Sigmoid colon (tissue), 7 donors: ENCODE measurements around the gene SPATA3. TPM values are rescaled to one million over a fixed set of nuclear protein-coding genes. Genes with fewer than 3 reads are reported as not detected.

Experiments
- DNase-seq: peaks from one replicate; pipeline ENCODE4 v3.0.0-alpha.2; 2019
- H3K27ac ChIP-seq, 4 donors: fragments of 200-600 bp; sonication (generic); one replicate each; pipeline ENCODE4 v1.5.1; 2016 to 2019; ENCODE audit warnings: mild to moderate bottlenecking in 1 of 4
- H3K27me3 ChIP-seq, 3 donors: fragments of 200-600 bp; sonication (generic); one replicate each; pipeline ENCODE4 v1.5.1; 2019; ENCODE audit warnings: mild to moderate bottlenecking in 1 of 3
- H3K36me3 ChIP-seq, 4 donors: fragments of 200-600 bp; sonication (generic); one replicate each; pipeline ENCODE4 v1.5.1; 2016 to 2019
- H3K4me1 ChIP-seq, 4 donors: fragments of 200-600 bp; sonication (generic); one replicate each; pipeline ENCODE4 v1.5.1; 2017 to 2019
- H3K4me3 ChIP-seq, 4 donors: fragments of 200-600 bp; sonication (generic); one replicate each; pipeline ENCODE4 v1.5.1; 2017 to 2019; ENCODE audit warnings: mild to moderate bottlenecking in 2 of 4, moderate library complexity in 1 of 4
- H3K9me3 ChIP-seq, 4 donors: fragments of 200-600 bp in 3 of 4; sonication (generic) in 3 of 4; one replicate each; pipeline versions ENCODE4 v1.5.1 to v1.6.1; 2013 to 2019
- CTCF ChIP-seq, 4 experiments: fragments of 450-650 bp in 3 of 4; fragments of 200-600 bp in 1 of 4; IDR thresholded peaks; one replicate each; pipeline ENCODE4 v1.5.1; 2016 to 2019; ENCODE audit warnings: antibody characterized with exemption in 4 of 4, mild to moderate bottlenecking in 3 of 4, moderate library complexity in 2 of 4
- EP300 ChIP-seq, 4 donors: sonication (generic); formaldehyde crosslinking; IDR thresholded peaks; one replicate each; pipeline ENCODE4 v1.6.1; 2017; ENCODE audit warnings: antibody characterized with exemption in 4 of 4
- POLR2A ChIP-seq, 2 donors: fragments of 450-650 bp; IDR thresholded peaks; one replicate each; pipeline ENCODE4 v1.6.1; 2016; ENCODE audit warnings: antibody characterized with exemption in 2 of 2, mild to moderate bottlenecking in 2 of 2, moderate library complexity in 2 of 2
- POLR2AphosphoS5 ChIP-seq, 4 donors: sonication (generic); formaldehyde crosslinking; IDR thresholded peaks; one replicate each; pipeline ENCODE4 v1.6.1; 2017; ENCODE audit warnings: antibody characterized with exemption in 4 of 4
- WGBS, 2 donors: extraction: QIAGEN DNeasy Blood & Tissue Kit; methylation state at CpG; one replicate each; pipeline ENCODE4 v1.1.7; 2013; 5-methylcytosine and 5-hydroxymethylcytosine counted together
- intact Hi-C: fragments of 100-400 bp; cut with DNase I; formaldehyde crosslinking; loops from one replicate; pipeline ENCODE4 v1.15.1; 2023
- polyA plus RNA-seq, 3 donors: library from polyadenylated mRNA; stranded (reverse); fragments of 200-250 nt; gene quantifications; one replicate each; pipeline ENCODE4 v1.2.3, GENCODE V29; 2013
- total RNA-seq, 4 donors: library from RNA; depleted of rRNA; stranded (reverse); fragments of >200 nt; gene quantifications; one replicate each; pipeline ENCODE4 v1.1.0, GENCODE V29; 2016
- donor health status: healthy with polysubstance abuse.
- donor health status: Bipolar disorder and iron deficiency.
- donor health status: healthy.

The SPATA3 gene
- total and polyA plus RNA-seq, 7 donors: not detected

GRCh38 chr2:231053846-231054245, 57.9 kb downstream of the SPATA3 start:
- 76 to 80% methylated on average over 6 of the region's 6 CpGs for WGBS, 2 donors
- no peaks in the 10 kb centered on the region for H3K36me3 ChIP-seq
- peaks cover 0 to 35% (median 25%) of the 10 kb centered on the region in 4 donors for H3K4me1 ChIP-seq
- no peak for DNase-seq
- H3K27ac ChIP-seq: no peak overlapping the region
- TF ChIP-seq EP300 (IDR thresholded peaks at IDR 0.05): no peak
- TF ChIP-seq POLR2AphosphoS5 (IDR thresholded peaks at IDR 0.05): no peak
- no peak for TF ChIP-seq POLR2A (IDR thresholded peaks at IDR 0.05)
- no peak for TF ChIP-seq CTCF (IDR thresholded peaks at IDR 0.05)
- intact Hi-C loops: no loop called here
- H3K27me3 ChIP-seq: no peaks in the 10 kb centered on the region
- no peaks in the 10 kb centered on the region for H3K9me3 ChIP-seq
- no peak overlapping the region for H3K4me3 ChIP-seq

- peaks cover 0 to 55% (median 39%) of the 10 kb centered on the region in 4 donors for H3K4me1 ChIP-seq
- 0% methylated on average over 73 of the region's 73 CpGs for WGBS, 2 donors
- peak within 1 kb of the TSS; percentile 89 to 93 (median 90) for H3K27ac ChIP-seq
- no peaks in the 10 kb centered on the region for H3K9me3 ChIP-seq
- TF ChIP-seq POLR2A (IDR thresholded peaks at IDR 0.05): peak in 1 of 2 donors; percentile 21
- TF ChIP-seq CTCF (IDR thresholded peaks at IDR 0.05): peak; percentile 74 to 87 (median 80)
- no peak for TF ChIP-seq EP300 (IDR thresholded peaks at IDR 0.05)
- peak; percentile 15 to 82 (median 66) for TF ChIP-seq POLR2AphosphoS5 (IDR thresholded peaks at IDR 0.05)
- intact Hi-C loops: no loop called here
- H3K4me3 ChIP-seq: peak within 1 kb of the TSS; percentile 90 to 96 (median 95)
- H3K36me3 ChIP-seq: peaks cover 0 to 8% (median 0%) of the 10 kb centered on the region in 4 donors
- H3K27me3 ChIP-seq: no peaks in the 10 kb centered on the region
- DNase-seq: peak; percentile 95
Measured at GRCh38 chr2:231056453-231057416, 60.8 kb downstream of the SPATA3 start, which contains the start of gene PSMD1. Gene PSMD1 (plus strand): TSS chr2:231056867. CDS start chr2:231057026, 159 bp downstream.

- no peak for TF ChIP-seq POLR2AphosphoS5 (IDR thresholded peaks at IDR 0.05)
- TF ChIP-seq POLR2A (IDR thresholded peaks at IDR 0.05): no peak
- no peak for TF ChIP-seq CTCF (IDR thresholded peaks at IDR 0.05)
- no peak for TF ChIP-seq EP300 (IDR thresholded peaks at IDR 0.05)
- Histone ChIP-seq H3K4me3 (peak overlapping the region; percentile 90 to 96 (median 95)), H3K27ac (peak overlapping the region; percentile 89 to 93 (median 90)), H3K36me3 (peaks cover 0 to 16% (median 3%) of the 10 kb centered on the region in 4 donors), H3K27me3 (no peaks in the 10 kb centered on the region), H3K9me3 (no peaks in the 10 kb centered on the region), H3K4me1 (peaks cover 0 to 49% (median 35%) of the 10 kb centered on the region in 4 donors)
- intact Hi-C loops: no loop called here
- 2 to 9% methylated on average over 10 of the region's 10 CpGs for WGBS, 2 donors
- DNase-seq: no peak
Measured at GRCh38 chr2:231057590-231057989, 61.7 kb downstream of the SPATA3 start.

Other genes with a start within 250 kb of the SPATA3 start
- gene ITM2C, start 131.2 kb upstream of the SPATA3 start, total RNA-seq: 100 to 1,000 TPM; 107 to 206 (median 117) TPM
- gene ITM2C, start 131.2 kb upstream of the SPATA3 start, polyA plus RNA-seq: 1,000 to 10,000 TPM in 1 of 3 donors, 100 to 1,000 TPM in 2; 489 to 1,275 (median 498) TPM
- gene GPR55, start 70.9 kb upstream of the SPATA3 start, total RNA-seq: not detected
- 1 to 10 TPM in 1 of 3 donors, under 1 TPM in 1, not detected in 1; 0.23 to 1.4 TPM for gene GPR55, start 70.9 kb upstream of the SPATA3 start, polyA plus RNA-seq
- 1 to 10 TPM in 1 of 4 donors, under 1 TPM in 1, not detected in 2; 0.36 to 2.2 TPM for gene C2orf72, start 41.4 kb downstream of the SPATA3 start, total RNA-seq
- 10 to 100 TPM; 18.5 to 20.4 (median 20.0) TPM for gene C2orf72, start 41.4 kb downstream of the SPATA3 start, polyA plus RNA-seq
- 10 to 100 TPM; 45.7 to 90.3 (median 58.4) TPM for gene PSMD1, start 60.7 kb downstream of the SPATA3 start, total RNA-seq
- gene PSMD1, start 60.7 kb downstream of the SPATA3 start, polyA plus RNA-seq: 10 to 100 TPM; 41.2 to 50.7 (median 41.4) TPM
- 10 to 100 TPM in 3 of 4 donors, 1 to 10 TPM in 1; 2.1 to 18.3 (median 15.4) TPM for gene HTR2B, start 128.9 kb downstream of the SPATA3 start, total RNA-seq
- under 1 TPM in 2 of 3 donors, not detected in 1; 0.23 to 0.73 TPM for gene HTR2B, start 128.9 kb downstream of the SPATA3 start, polyA plus RNA-seq
- 10 to 100 TPM; 24.3 to 95.3 (median 52.7) TPM for gene ARMC9, start 202.5 kb downstream of the SPATA3 start, total RNA-seq
- 1 to 10 TPM; 2.4 to 8.2 (median 3.0) TPM for gene ARMC9, start 202.5 kb downstream of the SPATA3 start, polyA plus RNA-seq